PC-9 (cell line): Measurements from ENCODE around the gene FAM184B. TPM values are rescaled to one million over a fixed set of nuclear protein-coding genes. Genes with fewer than 3 reads are reported as not detected.

Experiments
- BruUV-seq: library from RNA; stranded (reverse); fragments of 400-500 nt; replicated peaks from 2 replicates; lab custom pipeline; 2021; lab: Mats Ljungman, UMichigan
- CTCF ChIA-PET: fragments of 300-600 bp; sonication (Branson Sonifier 250); formaldehyde crosslinking; loops from one replicate; lab custom pipeline; 2022; ENCODE audit warnings: antibody characterized with exemption; lab: Charles Lee
- POLR2A ChIA-PET: fragments of 300-600 bp; sonication (Branson Sonifier 250); formaldehyde crosslinking; loops from one replicate; lab custom pipeline; 2022; ENCODE audit warnings: antibody characterized with exemption; ENCODE audit not compliant: unreplicated experiment; lab: Charles Lee
- DNase-seq, 2 experiments: peaks; one replicate each; pipeline versions ENCODE4 v3.0.0 to v3.0.0-alpha.2; 2015 to 2022; ENCODE audit warnings: mixed read lengths in 1 of 2
- H2AFZ ChIP-seq: fragments of 200-600 bp; sonication (generic); 2 replicates; pipeline ENCODE4 v1.8.1; 2017; ENCODE audit warnings: antibody characterized with exemption
- H3F3A ChIP-seq: fragments of 200-600 bp; sonication (generic); 2 replicates; pipeline ENCODE4 v1.8.1; 2017; ENCODE audit warnings: antibody characterized with exemption, mild to moderate bottlenecking, low read depth; ENCODE audit not compliant: insufficient read depth
- H3K27ac ChIP-seq: fragments of 200-600 bp; sonication (generic); 2 replicates; pipeline ENCODE4 v1.6.1; 2016; ENCODE audit warnings: mixed run types
- H3K27me3 ChIP-seq: fragments of 200-600 bp; sonication (generic); 2 replicates; pipeline ENCODE4 v1.6.1; 2016; ENCODE audit warnings: low read depth, mixed run types; ENCODE audit not compliant: insufficient read depth
- H3K36me3 ChIP-seq: fragments of 200-600 bp; sonication (generic); 2 replicates; pipeline ENCODE4 v1.6.1; 2016; ENCODE audit warnings: low read depth, mixed run types
- H3K4me1 ChIP-seq: fragments of 200-600 bp; sonication (generic); replicated peaks from 2 replicates; pipeline ENCODE4 v1.6.1; 2016; ENCODE audit warnings: mixed run types; ENCODE audit not compliant: insufficient read depth
- H3K4me2 ChIP-seq: fragments of 200-600 bp; sonication (generic); 2 replicates; pipeline ENCODE4 v1.6.1; 2017; ENCODE audit warnings: mixed run types
- H3K4me3 ChIP-seq: fragments of 200-600 bp; sonication (generic); 2 replicates; pipeline ENCODE4 v1.6.1; 2016; ENCODE audit warnings: mixed run types
- H3K79me2 ChIP-seq: fragments of 200-600 bp; sonication (generic); 2 replicates; pipeline ENCODE4 v1.6.1; 2017; ENCODE audit warnings: low read depth, mixed run types
- H3K9me2 ChIP-seq: fragments of 200-600 bp; sonication (generic); 2 replicates; pipeline ENCODE4 v1.8.1; 2017; ENCODE audit warnings: mild to moderate bottlenecking; ENCODE audit not compliant: insufficient read depth
- H3K9me3 ChIP-seq: fragments of 200-600 bp; sonication (generic); 2 replicates; pipeline ENCODE4 v1.8.1; 2016; ENCODE audit warnings: low read depth; ENCODE audit not compliant: insufficient read depth
- H4K20me1 ChIP-seq: fragments of 200-600 bp; sonication (generic); 2 replicates; pipeline ENCODE4 v1.8.1; 2017; ENCODE audit not compliant: insufficient read depth
- CTCF ChIP-seq: fragments of 200-600 bp; sonication (generic); conservative IDR thresholded peaks from 2 replicates; pipeline ENCODE4 v1.6.1; 2017; ENCODE audit warnings: mixed run types, antibody characterized with exemption, mild to moderate bottlenecking, moderate library complexity
- EZH2 ChIP-seq: fragments of 200-600 bp; sonication (generic); IDR thresholded peaks from 2 replicates; pipeline ENCODE4 v1.8.0; 2017; ENCODE audit warnings: antibody characterized with exemption, low read depth
- intact Hi-C: fragments of 100-400 bp; cut with micrococcal nuclease; formaldehyde crosslinking; loops from one replicate; pipeline ENCODE4 v1.10.0; 2022; ENCODE audit not compliant: unreplicated experiment
- total RNA-seq: library from RNA; stranded (reverse); gene quantifications from 2 replicates; pipeline ENCODE4 v1.2.3, GENCODE V29; 2021

The FAM184B gene
- total RNA-seq, 1 experiment from 2014 or later, result not detected

GRCh38 chr4:17583276-17583675 lies 198.1 kb downstream of the FAM184B start:
- ChIA-PET CTCF (no interaction called here), POLR2A (no interaction called here)
- TF ChIP-seq CTCF (no peak), EZH2 (no peak)
- Histone ChIP-seq H3K36me3 (no peaks in the 10 kb centered on the region), H3K27ac (no peak overlapping the region), H3K4me3 (no peak overlapping the region), H3K9me2 (no peaks in the 10 kb centered on the region), H3F3A (no peaks in the 10 kb centered on the region), H2AFZ (no peak overlapping the region), H4K20me1 (no peaks in the 10 kb centered on the region), H3K4me1 (0 out of 2 replicates have a peak, but pooled peaks cover 3% of the 10 kb centered on the region), H3K9me3 (no peaks in the 10 kb centered on the region), H3K79me2 (no peaks in the 10 kb centered on the region), H3K4me2 (no peak overlapping the region), H3K27me3 (no peaks in the 10 kb centered on the region)
- no TSS peak for BruUV-seq
- no peak for DNase-seq
- intact Hi-C loops, result no loop called here

GRCh38 chr4:17580969-17581368 lies 200.5 kb downstream of the FAM184B start:
- ChIA-PET CTCF (no interaction called here), POLR2A (no interaction called here)
- Histone ChIP-seq H3K4me3 (no peak overlapping the region), H3K9me3 (no peaks in the 10 kb centered on the region), H3K36me3 (no peaks in the 10 kb centered on the region), H3K79me2 (no peaks in the 10 kb centered on the region), H2AFZ (no peak overlapping the region), H3K27ac (no peak overlapping the region), H3F3A (no peaks in the 10 kb centered on the region), H3K27me3 (no peaks in the 10 kb centered on the region), H3K4me1 (0 out of 2 replicates have a peak, but pooled peaks cover 3% of the 10 kb centered on the region), H3K4me2 (no peak overlapping the region), H3K9me2 (no peaks in the 10 kb centered on the region), H4K20me1 (no peaks in the 10 kb centered on the region)
- intact Hi-C loops, result no loop called here
- no peak for TF ChIP-seq EZH2
- TF ChIP-seq CTCF, result no peak
- DNase-seq, result no peak
- BruUV-seq, result no TSS peak

Other genes with a start within 250 kb of the FAM184B start
- 43.9 and 45.0 TPM in 2 replicates for gene LAP3, start 204.4 kb downstream of the FAM184B start, total RNA-seq
- gene MED28, start 167.0 kb downstream of the FAM184B start, total RNA-seq, result 39.0 and 43.1 TPM in 2 replicates
- 53.2 and 54.2 TPM in 2 replicates for gene DCAF16, start 29.1 kb upstream of the FAM184B start, total RNA-seq
- gene NCAPG, start 29.4 kb upstream of the FAM184B start, total RNA-seq, result 36.8 and 53.7 TPM in 2 replicates
- 13.8 and 22.9 TPM in 2 replicates for gene LCORL, start 240.1 kb upstream of the FAM184B start, total RNA-seq